Measurements from ENCODE around the gene HMX2.

GRCh38 chr10:123126246-123126645 lies 21.7 kb upstream of the HMX2 start:
- no peak for TF ChIP-seq CTCF (conservative IDR thresholded peaks at IDR 0.05; ENCODE audit: low read depth, low read length)
- TF ChIP-seq EZH2phosphoT487 (IDR thresholded peaks at IDR 0.05; ENCODE audit: borderline replicate concordance, low read length): no peak
- no peak for TF ChIP-seq EZH2 (IDR thresholded peaks at IDR 0.05; ENCODE audit: low read length, unreplicated experiment)
